ENCODE data around the gene JRKL. TPM values are rescaled to one million over a fixed set of nuclear protein-coding genes. Genes with fewer than 3 reads are reported as not detected.

The JRKL gene
- total and polyA plus RNA-seq, 2 of the 13 experiments (the other 11 are each of a cell fraction or from before 2014, with no cell fraction given): 3.2 to 4.5 TPM

GRCh38 chr11:96389720-96390487, at the start of gene JRKL, which contains the start of gene CCDC82 (continued):
- no peak for TF ChIP-seq ISX (CRISPR knock-in tag; conservative IDR thresholded peaks at IDR 0.05)
- TF ChIP-seq SRY (CRISPR knock-in tag; IDR thresholded peaks at IDR 0.05): peak; percentile 78; the same call in 1 of the 2 replicates
- 0 out of 2 replicates have a peak, but pooled peaks have one; percentile 46 for TF ChIP-seq CBX5 (CRISPR knock-in tag; IDR thresholded peaks at IDR 0.05; ENCODE audit: borderline replicate concordance)
- TF ChIP-seq BCL3 (CRISPR knock-in tag; IDR thresholded peaks at IDR 0.05): peak; percentile 89
- no peak for TF ChIP-seq ZNF512B (CRISPR knock-in tag; IDR thresholded peaks at IDR 0.05; ENCODE audit: borderline replicate concordance)
- no peak; the same call in 1 of the 2 replicates for TF ChIP-seq ATF7-NPFF (CRISPR knock-in tag; IDR thresholded peaks at IDR 0.05; ENCODE audit: low read depth)
- TF ChIP-seq ARID2 (CRISPR knock-in tag; IDR thresholded peaks at IDR 0.05; ENCODE audit: borderline replicate concordance): 0 out of 2 replicates have a peak, but pooled peaks have one; percentile 71
- TF ChIP-seq PHF21A (CRISPR knock-in tag; IDR thresholded peaks at IDR 0.05): peak; percentile 47; the same call in 1 of the 2 replicates
- no peak for TF ChIP-seq ZSCAN29 (CRISPR knock-in tag; conservative IDR thresholded peaks at IDR 0.05)
- TF ChIP-seq ZHX1 (CRISPR knock-in tag; IDR thresholded peaks at IDR 0.05; ENCODE audit: low read depth): no peak
- TF ChIP-seq KDM6A (CRISPR knock-in tag; IDR thresholded peaks at IDR 0.05; ENCODE audit: low read depth): no peak
- TF ChIP-seq NR1H2 (CRISPR knock-in tag; IDR thresholded peaks at IDR 0.05; ENCODE audit: borderline replicate concordance, low read depth): no peak
- TF ChIP-seq ZNF574 (CRISPR knock-in tag; IDR thresholded peaks at IDR 0.05): peak; percentile 74; the same call in 1 of the 2 replicates
- no peak for TF ChIP-seq ZSCAN30 (CRISPR knock-in tag; IDR thresholded peaks at IDR 0.05)
- TF ChIP-seq ZGPAT (CRISPR knock-in tag; IDR thresholded peaks at IDR 0.05): peak; percentile 70; the same call in 1 of the 2 replicates
- TF ChIP-seq ZNF556 (CRISPR knock-in tag; IDR thresholded peaks at IDR 0.05; ENCODE audit: borderline replicate concordance): peak; percentile 57; the same call in 1 of the 2 replicates

All from HepG2 (cell line).